ENCODE results near the gene WIPI1.

DNA sequence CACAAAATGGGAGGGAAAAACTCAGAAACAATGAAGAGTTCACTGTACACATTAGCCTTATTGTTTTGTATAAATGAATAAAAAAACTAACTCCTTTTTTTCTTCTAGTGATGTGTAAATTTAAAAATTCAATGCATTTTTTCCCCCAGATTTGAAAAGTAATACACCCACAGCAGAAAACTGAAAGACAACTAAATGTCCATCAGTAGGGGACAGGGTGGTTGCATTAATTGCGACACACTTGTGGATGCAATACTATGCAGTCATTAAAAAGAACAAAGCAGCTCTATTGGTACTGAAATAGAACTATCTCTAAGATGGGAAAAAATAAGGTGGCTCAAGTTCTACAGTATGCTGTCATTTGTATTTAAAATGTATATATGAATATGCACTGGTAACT lies 13.7 kb upstream of the WIPI1 start:
- TF ChIP-seq, protein P1, sequence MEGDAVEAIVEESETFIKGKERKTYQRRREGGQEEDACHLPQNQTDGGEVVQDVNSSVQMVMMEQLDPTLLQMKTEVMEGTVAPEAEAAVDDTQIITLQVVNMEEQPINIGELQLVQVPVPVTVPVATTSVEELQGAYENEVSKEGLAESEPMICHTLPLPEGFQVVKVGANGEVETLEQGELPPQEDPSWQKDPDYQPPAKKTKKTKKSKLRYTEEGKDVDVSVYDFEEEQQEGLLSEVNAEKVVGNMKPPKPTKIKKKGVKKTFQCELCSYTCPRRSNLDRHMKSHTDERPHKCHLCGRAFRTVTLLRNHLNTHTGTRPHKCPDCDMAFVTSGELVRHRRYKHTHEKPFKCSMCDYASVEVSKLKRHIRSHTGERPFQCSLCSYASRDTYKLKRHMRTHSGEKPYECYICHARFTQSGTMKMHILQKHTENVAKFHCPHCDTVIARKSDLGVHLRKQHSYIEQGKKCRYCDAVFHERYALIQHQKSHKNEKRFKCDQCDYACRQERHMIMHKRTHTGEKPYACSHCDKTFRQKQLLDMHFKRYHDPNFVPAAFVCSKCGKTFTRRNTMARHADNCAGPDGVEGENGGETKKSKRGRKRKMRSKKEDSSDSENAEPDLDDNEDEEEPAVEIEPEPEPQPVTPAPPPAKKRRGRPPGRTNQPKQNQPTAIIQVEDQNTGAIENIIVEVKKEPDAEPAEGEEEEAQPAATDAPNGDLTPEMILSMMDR (conservative IDR thresholded peaks at IDR 0.05; ENCODE audit: low read depth, low read length) = no peak
- TF ChIP-seq EZH2 (IDR thresholded peaks at IDR 0.05; ENCODE audit: borderline replicate concordance, low read depth, low read length, poor library complexity, severe bottlenecking) = no peak

All from A673 (cell line).